T-helper 17 cell (primary cell): ENCODE results near the gene BCAN. TPM values are rescaled to one million over a fixed set of nuclear protein-coding genes. Genes with fewer than 3 reads are reported as not detected.

Experiments used
- ATAC-seq: fragments of 150-1000 bp; cut with Tn5 transposase; 2 replicates; pipeline ENCODE4 v1.10.0; 2021; ENCODE audit warnings: mild to moderate bottlenecking, moderate library complexity
- DNase-seq, 3 donors: peaks; one replicate each; pipeline versions ENCODE4 v3.0.0 to v3.0.0-alpha.2; 2020 to 2021
- H3K9me3 ChIP-seq: one replicate; pipeline ENCODE4 v1.7.0; 2013; ENCODE audit warnings: low read length, mild to moderate bottlenecking; ENCODE audit not compliant: control insufficient read depth, poor library complexity, severe bottlenecking
- H3K27ac Mint-ChIP-seq: one replicate; pipeline ENCODE4 v1.8.0; 2022; ENCODE audit warnings: mild to moderate bottlenecking, moderate library complexity, mixed read lengths
- H3K27me3 Mint-ChIP-seq: one replicate; pipeline ENCODE4 v1.8.0; 2022; ENCODE audit warnings: mixed read lengths
- H3K36me3 Mint-ChIP-seq: one replicate; pipeline ENCODE4 v1.8.0; 2022; ENCODE audit warnings: low read depth, mixed read lengths
- H3K4me1 Mint-ChIP-seq: one replicate; pipeline ENCODE4 v1.8.0; 2022; ENCODE audit warnings: mild to moderate bottlenecking, mixed read lengths
- H3K4me3 Mint-ChIP-seq: one replicate; pipeline ENCODE4 v1.8.0; 2022; ENCODE audit warnings: mild to moderate bottlenecking, moderate library complexity, mixed read lengths
- total RNA-seq, 4 donors: library from RNA in 2 of 4; stranded (reverse) in 2 of 4; gene quantifications; one replicate each; pipeline ENCODE4 v1.2.3 and lab custom pipeline; 2022 to 2026

BCAN gene
- total RNA-seq, 2 donors from 2014 or later: not detected

GRCh38 chr1:156689953-156690674 is 48.2 kb downstream of the BCAN start:
- ATAC-seq (no peak), DNase-seq (no peak)
- Mint-ChIP-seq H3K36me3 (peaks cover 18% of the 10 kb centered on the region), H3K27me3 (peaks cover 62% of the 10 kb centered on the region), H3K4me1 (peaks cover 27% of the 10 kb centered on the region), H3K4me3 (no peak overlapping the region), H3K27ac (peak overlapping the region; percentile 76)
- no peaks in the 10 kb centered on the region for H3K9me3 ChIP-seq

GRCh38 chr1:156690675-156691036 is 48.7 kb downstream of the BCAN start:
- DNase-seq (no peak), ATAC-seq (no peak)
- Mint-ChIP-seq H3K4me1 (peaks cover 27% of the 10 kb centered on the region), H3K36me3 (peaks cover 18% of the 10 kb centered on the region), H3K27me3 (peaks cover 62% of the 10 kb centered on the region), H3K4me3 (no peak overlapping the region), H3K27ac (no peak overlapping the region)
- H3K9me3 ChIP-seq: no peaks in the 10 kb centered on the region

- no peaks in the 10 kb centered on the region for H3K9me3 ChIP-seq
- H3K36me3 Mint-ChIP-seq: peaks cover 18% of the 10 kb centered on the region
- H3K27me3 Mint-ChIP-seq: peaks cover 63% of the 10 kb centered on the region
- H3K27ac Mint-ChIP-seq: no peak overlapping the region
- no peak overlapping the region for H3K4me3 Mint-ChIP-seq
- DNase-seq (no peak), ATAC-seq (no peak)
- H3K4me1 Mint-ChIP-seq: peaks cover 27% of the 10 kb centered on the region
Measured at GRCh38 chr1:156691191-156691590, 49.3 kb downstream of the BCAN start.

- H3K27ac Mint-ChIP-seq: no peak overlapping the region
- H3K27me3 Mint-ChIP-seq: peaks cover 70% of the 10 kb centered on the region
- DNase-seq (no peak), ATAC-seq (no peak)
- H3K9me3 ChIP-seq: no peaks in the 10 kb centered on the region
- peaks cover 21% of the 10 kb centered on the region for H3K36me3 Mint-ChIP-seq
- H3K4me3 Mint-ChIP-seq: no peak overlapping the region
- H3K4me1 Mint-ChIP-seq: peaks cover 29% of the 10 kb centered on the region
Measured at GRCh38 chr1:156691665-156692440, 49.9 kb downstream of the BCAN start.

GRCh38 chr1:156692441-156692924 is 50.6 kb downstream of the BCAN start:
- no peaks in the 10 kb centered on the region for H3K9me3 ChIP-seq
- ATAC-seq (no peak), DNase-seq (no peak)
- Mint-ChIP-seq H3K27me3 (peaks cover 76% of the 10 kb centered on the region), H3K4me3 (no peak overlapping the region), H3K36me3 (peaks cover 24% of the 10 kb centered on the region), H3K4me1 (peaks cover 29% of the 10 kb centered on the region), H3K27ac (no peak overlapping the region)

- Mint-ChIP-seq H3K36me3 (peaks cover 24% of the 10 kb centered on the region), H3K27ac (no peak overlapping the region), H3K4me1 (peaks cover 29% of the 10 kb centered on the region), H3K27me3 (peaks cover 81% of the 10 kb centered on the region), H3K4me3 (peak overlapping the region; percentile 71)
- no peaks in the 10 kb centered on the region for H3K9me3 ChIP-seq
- ATAC-seq (peak; percentile 21), DNase-seq (no peak)
Measured at GRCh38 chr1:156692925-156693847, 51.3 kb downstream of the BCAN start.

GRCh38 chr1:156693848-156694689 is 52.2 kb downstream of the BCAN start:
- Mint-ChIP-seq H3K36me3 (peaks cover 27% of the 10 kb centered on the region), H3K4me1 (peaks cover 31% of the 10 kb centered on the region), H3K27ac (no peak overlapping the region), H3K27me3 (peaks cover 84% of the 10 kb centered on the region), H3K4me3 (no peak overlapping the region)
- ATAC-seq (no peak), DNase-seq (no peak)
- no peaks in the 10 kb centered on the region for H3K9me3 ChIP-seq

- peaks cover 24% of the 10 kb centered on the region for H3K36me3 Mint-ChIP-seq
- H3K4me1 Mint-ChIP-seq: peaks cover 27% of the 10 kb centered on the region
- peaks cover 83% of the 10 kb centered on the region for H3K27me3 Mint-ChIP-seq
- ATAC-seq (no peak), DNase-seq (no peak)
- no peaks in the 10 kb centered on the region for H3K9me3 ChIP-seq
- no peak overlapping the region for H3K27ac Mint-ChIP-seq
- H3K4me3 Mint-ChIP-seq: no peak overlapping the region
Measured at GRCh38 chr1:156694690-156694962, 52.7 kb downstream of the BCAN start.

- ATAC-seq (no peak), DNase-seq (no peak)
- Mint-ChIP-seq H3K27me3 (peaks cover 81% of the 10 kb centered on the region), H3K4me1 (peaks cover 20% of the 10 kb centered on the region), H3K36me3 (peaks cover 24% of the 10 kb centered on the region), H3K4me3 (no peak overlapping the region), H3K27ac (no peak overlapping the region)
- H3K9me3 ChIP-seq: no peaks in the 10 kb centered on the region
Measured at GRCh38 chr1:156696755-156697154, 54.8 kb downstream of the BCAN start.

- Mint-ChIP-seq H3K27ac (no peak overlapping the region), H3K27me3 (peaks cover 75% of the 10 kb centered on the region), H3K36me3 (peaks cover 17% of the 10 kb centered on the region), H3K4me1 (peaks cover 13% of the 10 kb centered on the region), H3K4me3 (no peak overlapping the region)
- H3K9me3 ChIP-seq: no peaks in the 10 kb centered on the region
- ATAC-seq (no peak), DNase-seq (no peak)
Measured at GRCh38 chr1:156697481-156697880, 55.6 kb downstream of the BCAN start.

GRCh38 chr1:156698995-156699394 is 57.1 kb downstream of the BCAN start:
- H3K36me3 Mint-ChIP-seq: peaks cover 12% of the 10 kb centered on the region
- peaks cover 71% of the 10 kb centered on the region for H3K27me3 Mint-ChIP-seq
- H3K27ac Mint-ChIP-seq: no peak overlapping the region
- no peak overlapping the region for H3K4me3 Mint-ChIP-seq
- H3K9me3 ChIP-seq: no peaks in the 10 kb centered on the region
- ATAC-seq: no peak
- no peak for DNase-seq
- H3K4me1 Mint-ChIP-seq: peaks cover 7% of the 10 kb centered on the region

- no peak for DNase-seq
- Mint-ChIP-seq H3K4me1 (peaks cover 9% of the 10 kb centered on the region), H3K27ac (peak overlapping the region; percentile 37), H3K27me3 (peaks cover 68% of the 10 kb centered on the region), H3K36me3 (peaks cover 9% of the 10 kb centered on the region), H3K4me3 (no peak overlapping the region)
- no peak for ATAC-seq
- H3K9me3 ChIP-seq: no peaks in the 10 kb centered on the region
Measured at GRCh38 chr1:156700736-156701531, 59.0 kb downstream of the BCAN start.
